SK-N-SH (cell line): ENCODE measurements around the gene MUC16.

Source experiments
- CTCF ChIP-seq: fragments of 200-600 bp; sonication (generic); IDR thresholded peaks from 2 replicates; pipeline ENCODE4 v1.6.1; 2017; ENCODE audit warnings: antibody characterized with exemption, mild to moderate bottlenecking, moderate library complexity
- IRF3 ChIP-seq: fragments of 150-350 bp; IDR thresholded peaks from 2 replicates; pipeline ENCODE4 v1.6.1; 2016; ENCODE audit warnings: mild to moderate bottlenecking, low read depth, low read length
- PBX3 ChIP-seq: IDR thresholded peaks from 2 replicates; pipeline ENCODE4; 2012
- POLR2AphosphoS5 ChIP-seq: IDR thresholded peaks from 2 replicates; pipeline ENCODE4 v1.6.1; 2012; ENCODE audit warnings: low read depth, low read length
- RAD21 ChIP-seq: IDR thresholded peaks from 2 replicates; pipeline ENCODE4 v1.6.1; 2012; ENCODE audit warnings: mild to moderate bottlenecking, low read length
- REST ChIP-seq: IDR thresholded peaks from 2 replicates; pipeline ENCODE4 v1.6.1; 2012; ENCODE audit warnings: mild to moderate bottlenecking, low read depth, low read length, moderate library complexity
- TAF1 ChIP-seq: IDR thresholded peaks from 2 replicates; pipeline ENCODE4 v1.6.1; 2012; ENCODE audit warnings: low read depth, mild to moderate bottlenecking, low read length, moderate library complexity, borderline replicate concordance

- TF ChIP-seq RAD21 (no peak), CTCF (no peak), REST (peak; percentile 92), PBX3 (no peak), IRF3 (no peak), POLR2AphosphoS5 (no peak), TAF1 (no peak)
Measured at GRCh38 chr19:8973501-8974091, 36.6 kb downstream of the MUC16 start.
